Measurements from ENCODE around the gene CAPZA2.
"Not testable (repeated sequence)": the region's sequence is repeated elsewhere in the genome, so short reads cannot be mapped to it uniquely, and the experiment has no call there.

The CAPZA2 gene

GRCh38 chr7:116922545-116922944, 60.2 kb downstream of the CAPZA2 start:
- no peak for DNase-seq

- DNase-seq, result no peak
Observed at GRCh38 chr7:116924741-116925140, 62.4 kb downstream of the CAPZA2 start.

GRCh38 chr7:116929021-116929420, 66.6 kb downstream of the CAPZA2 start:
- DNase-seq, result no peak

DNA sequence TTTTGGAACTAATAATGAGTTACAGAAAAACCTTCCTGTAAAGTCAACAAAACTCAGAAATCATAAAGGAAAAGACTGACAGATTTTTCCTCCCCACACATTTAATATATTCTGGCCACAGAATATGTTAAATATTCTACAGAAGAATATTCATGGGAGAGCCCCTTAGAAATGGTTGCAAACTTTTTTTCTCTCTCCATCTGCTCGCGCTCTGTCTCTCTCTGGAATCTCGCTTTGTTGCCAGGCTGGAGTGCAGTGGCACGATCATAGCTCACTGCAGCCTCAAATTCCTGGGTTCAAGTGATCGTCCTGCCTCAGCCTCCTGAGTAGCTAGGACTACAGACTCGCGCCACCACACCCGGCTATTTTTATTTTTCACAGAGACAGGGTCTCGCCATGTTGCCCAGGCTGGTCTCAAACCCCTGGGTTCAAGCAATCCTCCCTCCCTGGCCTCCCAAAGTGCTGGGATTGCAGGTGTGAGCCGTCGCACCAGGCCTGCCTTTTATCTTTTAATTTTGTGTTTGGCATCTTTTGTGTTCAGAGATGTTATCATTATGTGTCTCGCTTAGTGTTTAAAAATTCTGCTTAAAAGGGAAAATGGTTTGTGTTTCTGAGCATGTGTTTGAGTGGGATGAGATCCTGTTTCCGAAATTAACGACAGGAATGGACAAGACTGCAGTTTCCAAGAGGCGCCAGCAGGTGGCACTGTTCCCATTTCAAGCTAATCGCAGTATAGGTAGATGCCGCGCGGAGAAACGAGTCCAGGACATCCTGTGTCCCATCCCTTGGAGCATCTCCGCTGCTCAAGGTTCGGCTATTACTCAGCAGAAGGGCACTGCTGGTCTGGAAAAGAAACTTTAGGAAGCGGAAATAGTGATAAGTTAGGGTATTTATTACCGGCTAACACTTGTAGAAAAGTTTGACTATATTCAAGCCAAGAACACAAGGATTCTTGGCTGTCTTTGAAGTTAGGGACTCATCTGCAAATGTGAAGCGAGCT, 67.8 kb downstream of the CAPZA2 start:
- peak; percentile 67 for DNase-seq

DNA sequence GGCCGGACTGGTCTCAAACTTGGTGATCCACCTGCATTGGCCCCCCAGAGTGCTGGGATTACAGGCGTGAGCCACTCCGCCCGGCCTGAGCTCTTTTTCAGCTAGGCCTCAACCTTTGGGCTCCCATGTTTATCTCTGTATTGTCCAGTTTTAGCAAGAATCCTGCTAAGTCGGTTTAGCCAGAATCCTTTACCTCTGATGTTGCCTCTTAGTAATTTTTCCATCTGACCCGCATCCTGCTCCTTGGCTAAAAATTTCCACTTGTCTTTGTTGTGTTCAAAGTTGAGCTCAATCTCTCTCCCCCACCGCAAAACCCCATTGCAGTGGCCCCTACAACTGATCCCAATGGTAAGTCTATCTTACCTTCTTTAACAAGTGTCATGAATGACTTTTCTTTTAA, 70.2 kb downstream of the CAPZA2 start:
- DNase-seq, result no peak

DNA sequence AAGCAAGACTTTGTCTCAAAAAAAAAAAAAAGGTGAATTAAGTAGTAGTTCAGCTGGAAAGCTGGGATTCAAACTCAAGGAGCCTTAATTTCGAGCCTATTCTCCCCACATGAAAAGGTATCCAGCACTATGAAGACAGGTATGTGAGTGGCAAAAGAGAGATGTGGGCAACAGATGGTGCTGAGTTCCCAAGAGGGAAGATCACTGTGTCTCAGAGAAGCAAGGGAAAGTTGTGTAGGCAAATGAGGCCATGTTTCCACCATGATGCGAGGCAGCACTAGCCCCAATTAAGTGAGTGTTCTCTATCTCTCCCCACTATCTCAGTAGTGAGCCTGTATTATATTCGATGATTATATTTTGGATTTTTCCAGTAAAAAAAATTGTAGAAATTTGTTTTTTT, 71.1 kb downstream of the CAPZA2 start:
- no peak for DNase-seq

DNA sequence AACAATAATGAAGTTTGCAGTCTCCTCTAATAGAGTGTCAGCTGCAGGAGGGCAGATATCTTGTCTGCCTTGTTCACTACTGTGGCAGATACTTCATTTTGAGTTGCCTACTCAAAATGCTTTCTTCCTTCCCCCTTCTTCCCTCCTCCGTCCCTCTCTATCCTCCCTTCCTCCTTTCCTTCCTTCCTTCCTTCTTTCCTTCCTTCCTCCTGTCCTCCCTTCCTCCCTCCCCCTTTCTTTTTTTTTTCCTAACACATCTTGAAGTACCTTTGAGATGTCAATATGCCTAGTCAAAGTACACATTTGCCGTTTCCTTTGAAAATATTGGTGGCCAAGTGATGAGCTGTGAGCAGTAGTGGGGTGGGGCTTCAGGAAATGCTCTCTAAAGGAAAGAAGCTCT, 72.2 kb downstream of the CAPZA2 start:
- DNase-seq, result no peak

- not testable (repeated sequence) for DNase-seq
Observed at GRCh38 chr7:116936844-116937243, 74.5 kb downstream of the CAPZA2 start.

- no peak for DNase-seq
Observed at GRCh38 chr7:116938678-116939077, 76.3 kb downstream of the CAPZA2 start.

GRCh38 chr7:116940689-116941370, 78.4 kb downstream of the CAPZA2 start:
- no peak for DNase-seq

- DNase-seq, result no peak
Observed at GRCh38 chr7:116942504-116942903, 80.1 kb downstream of the CAPZA2 start.

GRCh38 chr7:116948934-116949333, 86.5 kb downstream of the CAPZA2 start:
- no peak for DNase-seq

GRCh38 chr7:116949941-116950801, 87.8 kb downstream of the CAPZA2 start:
- no peak for DNase-seq

GRCh38 chr7:116950889-116951351, 88.5 kb downstream of the CAPZA2 start:
- no peak for DNase-seq

- DNase-seq, result no peak
Observed at GRCh38 chr7:116951366-116952292, 89.2 kb downstream of the CAPZA2 start.

GRCh38 chr7:116952635-116953371, 90.4 kb downstream of the CAPZA2 start:
- DNase-seq, result no peak

GRCh38 chr7:116953372-116953905, 91.1 kb downstream of the CAPZA2 start, which contains the start of gene ST7:
Gene ST7 (plus strand): TSS chr7:116953501. CDS start chr7:116953541, 40 bp downstream.
- DNase-seq, result peak; percentile 61

DNA sequence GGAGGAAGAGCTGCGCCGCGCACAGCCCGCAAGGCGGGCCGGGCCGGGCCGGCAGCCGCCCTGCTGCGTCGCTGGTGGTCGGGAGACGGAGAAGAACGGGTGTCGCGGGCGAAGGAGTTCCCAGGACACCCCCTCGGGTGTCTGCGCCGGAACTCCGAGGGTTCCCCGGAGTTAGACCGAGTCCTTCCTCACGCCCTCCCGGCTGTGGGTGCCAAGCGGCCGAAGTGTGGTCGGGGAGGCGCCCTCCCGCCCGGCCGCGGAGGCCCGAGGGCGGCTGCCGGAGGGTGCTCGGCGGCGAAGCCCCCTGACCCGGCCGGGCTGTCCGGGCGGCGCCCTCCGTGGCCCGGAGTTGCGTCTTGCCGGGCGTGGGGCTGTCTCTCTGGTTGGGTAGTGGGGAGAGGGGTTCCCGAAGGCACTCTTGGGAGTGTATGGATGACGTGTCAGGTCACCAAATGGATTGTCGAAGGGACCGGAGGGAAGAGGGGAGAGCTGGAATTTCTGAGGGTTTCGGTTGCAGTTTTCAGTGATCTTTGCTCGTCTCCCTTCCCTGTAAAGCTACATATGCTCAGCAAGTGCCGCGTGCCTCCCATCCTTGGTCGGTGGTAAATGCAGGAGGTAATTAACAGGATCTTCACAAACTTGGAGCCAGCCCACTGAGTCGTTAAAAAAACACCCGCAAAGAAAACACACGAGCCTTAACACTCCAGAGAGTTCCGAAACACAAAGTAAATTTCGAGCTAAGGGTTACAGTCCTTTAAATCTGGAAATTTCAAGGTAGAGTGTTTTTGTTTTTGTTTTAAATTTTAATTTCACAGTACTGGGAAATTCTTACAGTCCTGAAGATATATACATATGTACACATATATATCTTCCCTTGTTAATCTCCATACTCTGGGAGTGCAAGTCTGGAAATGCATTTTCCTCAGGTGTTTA, 91.8 kb downstream of the CAPZA2 start:
- no peak for DNase-seq

DNA sequence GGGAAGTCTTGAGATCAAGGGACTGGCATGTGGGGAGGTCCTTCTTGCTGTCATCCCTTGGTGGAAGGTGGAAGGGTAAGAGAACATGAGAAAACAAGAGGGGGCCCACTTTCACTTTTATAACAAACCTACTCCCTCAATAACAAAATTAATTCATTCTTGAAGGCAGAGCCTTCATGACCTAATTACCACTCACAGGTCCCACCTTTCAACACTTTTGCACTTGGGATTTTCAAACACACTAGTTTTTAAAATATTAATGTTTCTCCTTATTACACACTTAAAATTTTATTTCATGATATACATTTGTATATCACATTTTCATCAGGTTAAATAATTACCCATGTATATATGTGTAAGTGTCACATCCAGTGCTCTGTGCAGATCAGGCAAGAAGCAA, 93.0 kb downstream of the CAPZA2 start:
- no peak for DNase-seq

Measured in stimulated activated naive CD4-positive, alpha-beta T cell treated with Interleukin-2 at 50 U/mL for 16 hours (primary cell).